ENCODE results near the gene GOT2.
A peak's percentile ranks its signal among the peaks of the same experiment; 100 is the strongest.
"Not testable (repeated sequence)": the region's sequence is repeated elsewhere in the genome, so short reads cannot be mapped to it uniquely, and the experiment has no call there.

GOT2 gene

DNA sequence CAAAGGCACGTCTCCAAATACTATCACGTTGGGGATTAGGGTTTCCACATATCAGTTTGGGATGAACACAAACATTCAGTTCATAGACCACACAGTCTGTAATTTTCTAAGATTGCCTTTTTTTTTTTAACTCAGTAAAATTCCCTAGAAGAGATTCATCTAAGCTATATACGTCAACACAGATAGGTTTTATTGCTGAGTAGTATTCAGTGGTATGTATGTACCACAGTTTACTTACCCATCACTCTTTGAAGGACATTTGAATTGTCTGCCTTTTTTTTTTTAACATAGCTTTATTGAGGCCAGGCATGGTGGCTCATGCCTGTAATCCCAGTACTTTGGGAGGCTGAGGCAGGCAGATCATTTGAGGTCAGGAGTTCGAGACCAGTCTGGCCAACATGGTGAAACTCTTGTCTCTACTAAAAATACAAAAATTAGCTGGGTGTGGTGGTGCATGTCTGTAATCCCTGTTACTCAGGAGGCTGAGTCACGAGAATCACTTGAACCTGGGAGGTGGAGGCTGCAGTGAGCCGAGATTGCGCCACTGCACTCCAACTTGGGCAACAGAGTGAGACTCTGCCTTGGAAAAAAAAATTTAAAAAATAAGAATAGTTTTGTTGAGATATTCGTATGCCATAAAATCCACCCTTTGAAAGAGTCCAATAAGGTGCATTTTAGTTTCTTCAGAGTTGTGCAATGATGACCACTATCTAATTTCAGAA is 47.0 kb downstream of the GOT2 start:
- H3K4ac ChIP-seq (ENCODE audit: low read depth, low read length); H3K4me3 ChIP-seq (ENCODE audit: low read length); H3K56ac ChIP-seq (ENCODE audit: low read length); H3K9ac ChIP-seq (ENCODE audit: low read length); H3K27me3 ChIP-seq (ENCODE audit: insufficient read depth, low read length, poor library complexity); H2BK5ac ChIP-seq (ENCODE audit: low read length); H3K4me2 ChIP-seq (ENCODE audit: low read length); DNase-seq; H3K4me1 ChIP-seq (ENCODE audit: control insufficient read depth, low read depth, low read length); H3K79me2 ChIP-seq (ENCODE audit: control insufficient read depth, insufficient read depth, low read length); H2BK120ac ChIP-seq (ENCODE audit: low read depth, low read length); H4K8ac ChIP-seq (ENCODE audit: low read depth, low read length); H4K5ac ChIP-seq (ENCODE audit: low read length); H3K79me1 ChIP-seq (ENCODE audit: low read length); H3K27ac ChIP-seq (ENCODE audit: low read depth, low read length); H2BK15ac ChIP-seq (replicated peaks; ENCODE audit: low read depth); H2AK5ac ChIP-seq (ENCODE audit: low read length); H3K23ac ChIP-seq (ENCODE audit: low read length); H3K18ac ChIP-seq (ENCODE audit: low read length); H3K36me3 ChIP-seq (ENCODE audit: control insufficient read depth, insufficient read depth, low read length): not testable (repeated sequence)
- no CpG with 5 or more reads among the region's 8 CpGs for WGBS (ENCODE audit: extremely low coverage, insufficient coverage, low lambda C conversion rate)

DNA sequence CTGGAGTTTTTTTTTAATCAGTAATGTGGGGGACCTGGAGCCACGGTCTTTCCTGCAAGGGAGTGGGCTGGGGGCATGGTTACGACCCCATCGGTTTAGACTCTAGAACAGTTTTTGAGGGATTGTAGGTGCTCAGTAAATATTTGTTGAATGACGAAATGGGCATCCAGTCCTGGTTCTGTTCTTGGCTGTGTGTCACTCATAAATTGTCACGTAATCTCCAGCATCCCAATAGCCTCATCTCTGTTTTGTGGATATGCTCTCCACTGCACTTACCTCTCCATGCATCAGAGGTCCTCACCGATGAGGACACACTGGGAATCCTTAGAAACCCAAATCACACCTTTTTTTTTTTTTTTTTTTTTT is 49.0 kb downstream of the GOT2 start:
- H3K79me1 ChIP-seq (ENCODE audit: low read length), result peaks cover 7% of the 10 kb centered on the region
- WGBS (ENCODE audit: extremely low coverage, insufficient coverage, low lambda C conversion rate), result no CpG with 5 or more reads among the region's 6 CpGs
- no peak overlapping the region for H2BK120ac ChIP-seq (ENCODE audit: low read depth, low read length)
- no peak overlapping the region for H3K4me3 ChIP-seq (ENCODE audit: low read length)
- no peak overlapping the region for H3K9ac ChIP-seq (ENCODE audit: low read length)
- H3K27me3 ChIP-seq (ENCODE audit: insufficient read depth, low read length, poor library complexity), result no peaks in the 10 kb centered on the region
- no peaks in the 10 kb centered on the region for H3K36me3 ChIP-seq (ENCODE audit: control insufficient read depth, insufficient read depth, low read length)
- H2BK15ac ChIP-seq (replicated peaks; ENCODE audit: low read depth), result no peak overlapping the region
- DNase-seq, result no peak
- H3K23ac ChIP-seq (ENCODE audit: low read length), result no peak overlapping the region
- no peak overlapping the region for H3K4ac ChIP-seq (ENCODE audit: low read depth, low read length)
- no peak overlapping the region for H2AK5ac ChIP-seq (ENCODE audit: low read length)
- no peak overlapping the region for H3K27ac ChIP-seq (ENCODE audit: low read depth, low read length)
- H3K56ac ChIP-seq (ENCODE audit: low read length), result peak overlapping the region; percentile 65
- no peak overlapping the region for H3K18ac ChIP-seq (ENCODE audit: low read length)
- no peak overlapping the region for H4K8ac ChIP-seq (ENCODE audit: low read depth, low read length)
- no peaks in the 10 kb centered on the region for H3K79me2 ChIP-seq (ENCODE audit: control insufficient read depth, insufficient read depth, low read length)
- H2BK5ac ChIP-seq (ENCODE audit: low read length), result no peak overlapping the region
- peaks cover 2% of the 10 kb centered on the region for H3K4me1 ChIP-seq (ENCODE audit: control insufficient read depth, low read depth, low read length)
- H3K4me2 ChIP-seq (ENCODE audit: low read length), result no peak overlapping the region
- H4K5ac ChIP-seq (ENCODE audit: low read length), result no peak overlapping the region

DNA sequence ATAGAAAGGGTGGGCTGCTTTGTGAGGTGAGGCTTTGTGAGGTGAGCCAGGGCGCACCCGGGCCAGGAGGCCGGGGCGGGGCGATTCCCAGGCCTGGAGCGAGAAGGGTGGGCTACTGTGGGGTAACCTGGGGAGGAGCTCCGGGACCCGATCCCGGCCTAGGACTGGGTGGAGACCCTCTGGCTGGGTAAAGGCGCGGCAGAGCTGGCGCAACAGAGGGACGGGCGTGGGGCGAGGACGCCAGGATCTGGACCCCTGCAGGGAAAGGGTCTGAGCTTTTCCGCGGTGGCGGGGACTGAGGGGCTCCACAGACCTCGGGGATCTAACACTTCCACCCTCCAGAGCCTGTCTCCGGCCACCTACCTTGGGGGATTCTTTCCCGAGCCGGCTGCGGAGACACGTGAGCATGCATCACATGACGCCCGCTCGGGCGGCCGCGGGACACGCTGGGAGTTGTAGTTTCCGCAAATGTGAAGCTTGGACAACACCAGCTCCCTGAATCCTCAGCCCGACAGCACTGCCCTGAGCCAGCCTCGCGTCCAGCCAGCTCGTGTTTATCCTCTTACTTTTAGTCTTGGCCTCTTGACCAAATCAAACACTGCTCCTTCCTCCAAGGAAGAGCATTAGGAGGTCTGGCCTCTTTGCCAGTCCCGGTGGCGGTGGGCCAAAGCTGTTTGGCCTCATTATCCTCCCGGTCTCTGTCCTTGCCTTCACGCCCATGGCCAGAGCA is 49.6 kb downstream of the GOT2 start, which contains the start of gene SLC38A7:
Gene SLC38A7 (minus strand): TSS at position 417 of the 730 bp plus-strand sequence. CDS start 4,644 bp downstream, outside the sequence.
- peak within 1 kb of the TSS; percentile 11 for H3K18ac ChIP-seq (ENCODE audit: low read length)
- no CpG with 5 or more reads among the region's 41 CpGs for WGBS (ENCODE audit: extremely low coverage, insufficient coverage, low lambda C conversion rate)
- peak; percentile 90 for DNase-seq

DNA sequence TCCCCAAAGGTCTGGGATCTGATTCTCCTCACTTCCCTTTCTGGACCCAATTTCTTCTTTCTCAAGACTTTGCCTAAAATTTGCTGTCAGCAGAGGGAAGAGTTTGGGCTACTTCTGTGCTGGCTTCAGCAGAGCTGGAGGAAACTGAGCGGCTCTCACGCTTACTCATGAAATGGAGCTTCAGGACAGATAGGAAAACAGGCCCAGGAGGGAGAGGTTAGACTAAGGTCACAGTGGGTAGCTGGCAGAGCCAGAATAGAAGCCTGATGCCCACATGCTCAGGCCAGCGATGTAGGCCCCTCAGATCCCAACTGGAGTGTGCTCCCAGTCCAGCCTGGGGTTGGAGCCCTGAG is 50.1 kb downstream of the GOT2 start:
- Histone ChIP-seq H3K4me3 (ENCODE audit: low read length) (peak overlapping the region; percentile 88), H3K4me2 (ENCODE audit: low read length) (peak overlapping the region; percentile 83), H4K5ac (ENCODE audit: low read length) (no peak overlapping the region), H3K23ac (ENCODE audit: low read length) (no peak overlapping the region), H3K9ac (ENCODE audit: low read length) (peak overlapping the region; percentile 84), H3K79me1 (ENCODE audit: low read length) (peaks cover 7% of the 10 kb centered on the region), H3K56ac (ENCODE audit: low read length) (peak overlapping the region; percentile 92), H3K4me1 (ENCODE audit: control insufficient read depth, low read depth, low read length) (peaks cover 2% of the 10 kb centered on the region), H3K79me2 (ENCODE audit: control insufficient read depth, insufficient read depth, low read length) (no peaks in the 10 kb centered on the region), H2BK15ac (replicated peaks; ENCODE audit: low read depth) (no peak overlapping the region), H3K27ac (ENCODE audit: low read depth, low read length) (no peak overlapping the region), H3K18ac (ENCODE audit: low read length) (peak overlapping the region; percentile 11), H3K27me3 (ENCODE audit: insufficient read depth, low read length, poor library complexity) (no peaks in the 10 kb centered on the region), H2AK5ac (ENCODE audit: low read length) (no peak overlapping the region), H2BK5ac (ENCODE audit: low read length) (no peak overlapping the region), H4K8ac (ENCODE audit: low read depth, low read length) (peak overlapping the region; percentile 44), H2BK120ac (ENCODE audit: low read depth, low read length) (no peak overlapping the region), H3K36me3 (ENCODE audit: control insufficient read depth, insufficient read depth, low read length) (no peaks in the 10 kb centered on the region), H3K4ac (ENCODE audit: low read depth, low read length) (no peak overlapping the region)
- peak; percentile 18 for DNase-seq
- no CpG with 5 or more reads among the region's 3 CpGs for WGBS (ENCODE audit: extremely low coverage, insufficient coverage, low lambda C conversion rate)

More for the DNA sequence above, 49.6 kb downstream of the GOT2 start, which contains the start of gene SLC38A7:
- Histone ChIP-seq H3K9ac (ENCODE audit: low read length) (peak within 1 kb of the TSS; percentile 84), H3K56ac (ENCODE audit: low read length) (peak within 1 kb of the TSS; percentile 92), H3K36me3 (ENCODE audit: control insufficient read depth, insufficient read depth, low read length) (no peaks in the 10 kb centered on the region), H4K5ac (ENCODE audit: low read length) (no peak within 1 kb of the TSS), H2BK15ac (replicated peaks; ENCODE audit: low read depth) (no peak within 1 kb of the TSS), H3K27ac (ENCODE audit: low read depth, low read length) (no peak within 1 kb of the TSS), H3K4me2 (ENCODE audit: low read length) (peak within 1 kb of the TSS; percentile 83), H3K4me1 (ENCODE audit: control insufficient read depth, low read depth, low read length) (peaks cover 2% of the 10 kb centered on the region), H3K23ac (ENCODE audit: low read length) (no peak within 1 kb of the TSS), H3K4me3 (ENCODE audit: low read length) (peak within 1 kb of the TSS; percentile 88), H2BK120ac (ENCODE audit: low read depth, low read length) (no peak within 1 kb of the TSS), H3K27me3 (ENCODE audit: insufficient read depth, low read length, poor library complexity) (no peaks in the 10 kb centered on the region), H3K79me2 (ENCODE audit: control insufficient read depth, insufficient read depth, low read length) (no peaks in the 10 kb centered on the region), H4K8ac (ENCODE audit: low read depth, low read length) (peak within 1 kb of the TSS; percentile 44), H3K4ac (ENCODE audit: low read depth, low read length) (no peak within 1 kb of the TSS), H2BK5ac (ENCODE audit: low read length) (no peak within 1 kb of the TSS), H2AK5ac (ENCODE audit: low read length) (no peak within 1 kb of the TSS), H3K79me1 (ENCODE audit: low read length) (peaks cover 7% of the 10 kb centered on the region)

DNA sequence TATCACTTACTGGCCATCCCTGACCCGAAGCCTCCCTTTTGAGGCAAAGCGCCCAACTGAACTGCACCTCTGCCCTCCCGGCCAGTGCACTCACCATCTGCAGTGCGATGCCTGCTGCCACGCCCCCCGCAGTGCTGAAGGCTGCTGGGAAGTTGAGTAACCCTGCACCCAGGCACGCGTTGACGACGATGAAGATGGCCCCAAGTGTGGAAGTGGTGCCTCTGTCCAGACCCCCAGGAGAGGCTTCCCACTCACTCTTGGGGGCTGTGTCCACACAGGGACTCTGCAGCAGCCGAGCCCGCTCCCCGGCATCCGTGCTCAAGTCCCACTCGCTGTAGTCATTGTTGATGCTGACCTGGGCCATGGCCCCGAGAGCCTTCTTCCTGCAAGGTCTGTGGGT is 54.4 kb downstream of the GOT2 start:
- DNase-seq, result no peak
- no peak overlapping the region for H3K4me2 ChIP-seq (ENCODE audit: low read length)
- no CpG with 5 or more reads among the region's 16 CpGs for WGBS (ENCODE audit: extremely low coverage, insufficient coverage, low lambda C conversion rate)

More for the DNA sequence above, 54.4 kb downstream of the GOT2 start:
- H3K4ac ChIP-seq (ENCODE audit: low read depth, low read length), result no peak overlapping the region
- H3K79me1 ChIP-seq (ENCODE audit: low read length), result peaks cover 7% of the 10 kb centered on the region
- H3K23ac ChIP-seq (ENCODE audit: low read length), result no peak overlapping the region
- no peak overlapping the region for H3K9ac ChIP-seq (ENCODE audit: low read length)
- no peak overlapping the region for H3K56ac ChIP-seq (ENCODE audit: low read length)
- H2AK5ac ChIP-seq (ENCODE audit: low read length), result no peak overlapping the region
- H4K8ac ChIP-seq (ENCODE audit: low read depth, low read length), result no peak overlapping the region
- no peaks in the 10 kb centered on the region for H3K36me3 ChIP-seq (ENCODE audit: control insufficient read depth, insufficient read depth, low read length)
- no peak overlapping the region for H2BK120ac ChIP-seq (ENCODE audit: low read depth, low read length)
- H3K4me3 ChIP-seq (ENCODE audit: low read length), result no peak overlapping the region
- no peak overlapping the region for H2BK15ac ChIP-seq (replicated peaks; ENCODE audit: low read depth)
- no peak overlapping the region for H4K5ac ChIP-seq (ENCODE audit: low read length)
- no peaks in the 10 kb centered on the region for H3K79me2 ChIP-seq (ENCODE audit: control insufficient read depth, insufficient read depth, low read length)
- H3K4me1 ChIP-seq (ENCODE audit: control insufficient read depth, low read depth, low read length), result peaks cover 2% of the 10 kb centered on the region
- no peak overlapping the region for H2BK5ac ChIP-seq (ENCODE audit: low read length)
- H3K27me3 ChIP-seq (ENCODE audit: insufficient read depth, low read length, poor library complexity), result no peaks in the 10 kb centered on the region
- no peak overlapping the region for H3K18ac ChIP-seq (ENCODE audit: low read length)
- no peak overlapping the region for H3K27ac ChIP-seq (ENCODE audit: low read depth, low read length)
